GM23248 (cell line): ENCODE results near the gene ME2.

Experiments
- EZH2 ChIP-seq: fragments of 200-600 bp; sonication (generic); IDR thresholded peaks from 2 replicates; pipeline ENCODE4 v1.6.1; 2018; ENCODE audit warnings: antibody characterized with exemption, mild to moderate bottlenecking; ENCODE audit not compliant: insufficient read depth, poor library complexity, severe bottlenecking
- EZH2phosphoT487 ChIP-seq: fragments of 200-600 bp; sonication (generic); IDR thresholded peaks from 2 replicates; pipeline ENCODE4 v1.6.1; 2018; ENCODE audit warnings: antibody characterized with exemption, moderate library complexity, mild to moderate bottlenecking, low read depth; ENCODE audit not compliant: insufficient read depth

DNA sequence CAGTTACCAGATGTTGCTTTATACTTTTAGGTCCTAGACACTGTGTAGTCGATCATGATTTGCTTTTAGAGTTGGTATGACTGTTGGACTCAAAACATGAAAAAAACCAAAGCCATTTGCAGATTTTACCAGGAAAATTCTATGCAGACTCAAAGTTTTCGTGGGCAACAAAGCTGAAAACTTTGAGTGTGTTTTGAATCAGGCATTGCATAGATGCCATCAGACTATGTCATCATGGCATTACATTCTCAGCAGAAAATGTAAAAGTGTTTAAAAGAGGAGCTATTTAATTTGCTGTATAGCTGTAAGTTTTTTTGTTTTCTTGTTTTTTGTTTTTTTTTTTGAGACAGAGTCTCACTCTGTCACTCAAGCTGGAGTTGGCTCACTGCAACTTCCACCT lies 45.5 kb downstream of the ME2 start:
- TF ChIP-seq EZH2phosphoT487 (no peak), EZH2 (no peak)
